MM.1S (cell line): ENCODE results near the gene UXT.

Source experiments
- DNase-seq: peaks from one replicate; pipeline ENCODE4 v3.0.0-alpha.2; 2015
- H2AFZ ChIP-seq: fragments of 300-600 bp; sonication (generic); 2 replicates; pipeline ENCODE4 v1.6.0; 2016; ENCODE audit warnings: antibody characterized with exemption, low read length
- H3F3A ChIP-seq: fragments of 300-600 bp; sonication (generic); 2 replicates; pipeline ENCODE4 v1.6.1; 2016; ENCODE audit warnings: mild to moderate bottlenecking, antibody characterized with exemption, low read length, moderate library complexity, mixed read lengths; ENCODE audit not compliant: insufficient read depth
- H3K27ac ChIP-seq: fragments of 300-600 bp; sonication (generic); 2 replicates; pipeline ENCODE4 v1.5.1; 2016; ENCODE audit warnings: mild to moderate bottlenecking, low read length
- H3K27me3 ChIP-seq: fragments of 300-600 bp; sonication (generic); replicated peaks from 2 replicates; pipeline ENCODE4 v1.6.0; 2016; ENCODE audit warnings: low read length; ENCODE audit not compliant: insufficient read depth
- H3K36me3 ChIP-seq: fragments of 300-600 bp; sonication (generic); replicated peaks from 2 replicates; pipeline ENCODE4 v1.6.1; 2016; ENCODE audit warnings: mild to moderate bottlenecking, low read length, mixed read lengths; ENCODE audit not compliant: insufficient read depth
- H3K4me1 ChIP-seq: fragments of 300-600 bp; sonication (generic); 2 replicates; pipeline ENCODE4 v1.6.1; 2016; ENCODE audit warnings: low read length, mixed read lengths
- H3K4me2 ChIP-seq: fragments of 300-600 bp; sonication (generic); 2 replicates; pipeline ENCODE4 v1.6.0; 2016; ENCODE audit warnings: low read depth, low read length
- H3K4me3 ChIP-seq: fragments of 300-600 bp; sonication (generic); 2 replicates; pipeline ENCODE4 v1.5.1; 2016; ENCODE audit warnings: low read length, mixed read lengths
- H3K79me2 ChIP-seq: fragments of 300-600 bp; sonication (generic); 2 replicates; pipeline ENCODE4 v1.6.1; 2016; ENCODE audit warnings: mixed run types, low read length, mixed read lengths
- H3K9ac ChIP-seq: fragments of 300-600 bp; sonication (generic); 2 replicates; pipeline ENCODE4 v1.6.1; 2016; ENCODE audit warnings: low read length, mixed read lengths
- H3K9me2 ChIP-seq: fragments of 300-600 bp; sonication (generic); replicated peaks from 2 replicates; pipeline ENCODE4 v1.6.1; 2016; ENCODE audit warnings: mild to moderate bottlenecking, low read length, mixed read lengths; ENCODE audit not compliant: insufficient read depth
- H3K9me3 ChIP-seq: fragments of 300-600 bp; sonication (generic); replicated peaks from 2 replicates; pipeline ENCODE4 v1.6.1; 2016; ENCODE audit warnings: mild to moderate bottlenecking, low read length, mixed read lengths; ENCODE audit not compliant: insufficient read depth
- H4K20me1 ChIP-seq: fragments of 300-600 bp; sonication (generic); 2 replicates; pipeline ENCODE4 v1.6.1; 2016; ENCODE audit warnings: mild to moderate bottlenecking, low read length, moderate library complexity, mixed read lengths; ENCODE audit not compliant: insufficient read depth
- EZH2 ChIP-seq: fragments of 300-600 bp; sonication (generic); optimal IDR thresholded peaks from 2 replicates; pipeline ENCODE3; 2017; ENCODE audit warnings: low read depth, mild to moderate bottlenecking, antibody characterized with exemption, low read length, mixed read lengths
- EZH2phosphoT487 ChIP-seq: fragments of 300-600 bp; sonication (generic); IDR thresholded peaks from 2 replicates; pipeline ENCODE4 v1.6.1; 2018; ENCODE audit warnings: antibody characterized with exemption, low read length
- TF ChIP-seq, protein P1 (sequence below): fragments of 300-600 bp; sonication (generic); IDR thresholded peaks from 2 replicates; pipeline ENCODE4 v1.5.1; 2016; ENCODE audit warnings: antibody characterized with exemption, low read length, mixed read lengths

The UXT gene

DNA sequence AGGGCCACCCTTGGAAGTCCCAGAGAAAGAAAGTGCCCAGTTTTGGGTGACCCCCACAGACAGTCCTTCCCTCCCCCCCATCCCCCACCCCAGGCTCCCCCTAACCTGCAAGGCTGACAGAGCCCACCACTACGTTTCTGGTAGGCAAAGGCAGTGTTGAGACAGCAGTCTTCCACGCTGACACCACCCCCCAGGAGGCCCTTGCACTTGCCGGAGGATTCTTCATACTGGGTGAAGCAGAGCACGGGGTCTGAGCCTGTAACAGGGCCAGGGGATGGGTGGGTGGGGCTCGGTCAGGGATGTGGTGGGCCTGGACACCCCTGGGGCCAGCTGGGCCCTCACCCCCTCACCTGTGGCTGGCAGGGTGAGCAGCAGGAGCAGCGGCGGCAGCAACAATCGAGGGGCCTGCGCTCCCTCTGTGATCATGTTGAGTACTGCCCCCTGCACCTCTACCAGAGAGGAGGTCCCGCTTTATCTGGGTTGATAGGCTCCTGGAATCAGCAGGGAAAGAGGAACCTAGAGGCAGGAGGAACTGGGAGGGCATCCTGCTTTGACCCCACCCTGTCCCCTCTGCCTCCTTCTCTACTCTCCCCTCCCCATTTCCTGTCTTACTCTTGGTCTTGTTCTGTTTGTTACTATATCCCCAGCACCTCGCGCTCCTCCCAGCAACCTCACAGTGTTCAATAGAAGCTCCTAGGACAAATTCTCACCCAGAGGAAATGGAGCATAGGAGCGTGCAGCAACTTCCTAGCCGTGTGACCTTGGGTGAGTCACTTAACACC, 29.4 kb downstream of the UXT start, which contains the start of gene CFP:
TSS of gene CFP (minus strand) at position 512 of the 782 bp plus-strand sequence. CDS start at position 426, 86 bp downstream.
- no peak for TF ChIP-seq EZH2
- TF ChIP-seq, protein P1, sequence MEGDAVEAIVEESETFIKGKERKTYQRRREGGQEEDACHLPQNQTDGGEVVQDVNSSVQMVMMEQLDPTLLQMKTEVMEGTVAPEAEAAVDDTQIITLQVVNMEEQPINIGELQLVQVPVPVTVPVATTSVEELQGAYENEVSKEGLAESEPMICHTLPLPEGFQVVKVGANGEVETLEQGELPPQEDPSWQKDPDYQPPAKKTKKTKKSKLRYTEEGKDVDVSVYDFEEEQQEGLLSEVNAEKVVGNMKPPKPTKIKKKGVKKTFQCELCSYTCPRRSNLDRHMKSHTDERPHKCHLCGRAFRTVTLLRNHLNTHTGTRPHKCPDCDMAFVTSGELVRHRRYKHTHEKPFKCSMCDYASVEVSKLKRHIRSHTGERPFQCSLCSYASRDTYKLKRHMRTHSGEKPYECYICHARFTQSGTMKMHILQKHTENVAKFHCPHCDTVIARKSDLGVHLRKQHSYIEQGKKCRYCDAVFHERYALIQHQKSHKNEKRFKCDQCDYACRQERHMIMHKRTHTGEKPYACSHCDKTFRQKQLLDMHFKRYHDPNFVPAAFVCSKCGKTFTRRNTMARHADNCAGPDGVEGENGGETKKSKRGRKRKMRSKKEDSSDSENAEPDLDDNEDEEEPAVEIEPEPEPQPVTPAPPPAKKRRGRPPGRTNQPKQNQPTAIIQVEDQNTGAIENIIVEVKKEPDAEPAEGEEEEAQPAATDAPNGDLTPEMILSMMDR: no peak
- Histone ChIP-seq H2AFZ (no peak within 1 kb of the TSS), H3K79me2 (no peaks in the 10 kb centered on the region), H3K9ac (no peak within 1 kb of the TSS), H3K9me2 (no peaks in the 10 kb centered on the region), H3K9me3 (no peaks in the 10 kb centered on the region), H3K27me3 (no peaks in the 10 kb centered on the region), H3K4me3 (no peak within 1 kb of the TSS), H3K4me1 (peaks cover 6% of the 10 kb centered on the region; the same call in 1 of the 2 replicates), H3K4me2 (no peak within 1 kb of the TSS), H3F3A (no peaks in the 10 kb centered on the region), H4K20me1 (no peaks in the 10 kb centered on the region), H3K36me3 (no peaks in the 10 kb centered on the region), H3K27ac (no peak within 1 kb of the TSS)
- no peak for DNase-seq

DNA sequence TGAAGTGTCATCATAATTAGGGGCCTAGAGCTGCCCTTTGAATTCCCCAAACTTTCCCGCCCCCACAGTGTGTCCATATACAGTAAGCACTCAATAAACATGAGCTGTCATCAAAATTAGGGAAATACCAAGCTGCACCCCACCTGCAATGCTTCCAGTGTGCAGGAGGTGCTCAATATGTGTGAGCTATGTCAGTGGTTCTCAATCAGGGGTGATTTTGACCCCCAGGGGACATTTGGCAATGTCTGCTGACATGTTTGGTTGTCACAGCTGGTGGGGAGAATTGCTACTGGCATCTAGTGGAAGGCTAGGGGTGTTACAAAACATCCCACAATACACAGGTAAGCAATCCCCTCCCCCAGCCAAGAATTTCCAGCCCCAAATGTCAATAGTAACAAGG, 30.0 kb downstream of the UXT start:
- no peak overlapping the region for H3K9ac ChIP-seq
- no peaks in the 10 kb centered on the region for H3F3A ChIP-seq
- H3K36me3 ChIP-seq: no peaks in the 10 kb centered on the region
- H3K4me3 ChIP-seq: no peak overlapping the region
- no peaks in the 10 kb centered on the region for H3K79me2 ChIP-seq
- H3K27ac ChIP-seq: no peak overlapping the region
- H3K27me3 ChIP-seq: no peaks in the 10 kb centered on the region
- no peak for DNase-seq
- TF ChIP-seq, protein P1: no peak
- TF ChIP-seq EZH2: no peak
- TF ChIP-seq EZH2phosphoT487: no peak
- no peak overlapping the region for H3K4me2 ChIP-seq
- H3K9me3 ChIP-seq: no peaks in the 10 kb centered on the region
- no peaks in the 10 kb centered on the region for H4K20me1 ChIP-seq
- peaks cover 6% of the 10 kb centered on the region; the same call in 1 of the 2 replicates for H3K4me1 ChIP-seq
- no peak overlapping the region for H2AFZ ChIP-seq
- no peaks in the 10 kb centered on the region for H3K9me2 ChIP-seq

DNA sequence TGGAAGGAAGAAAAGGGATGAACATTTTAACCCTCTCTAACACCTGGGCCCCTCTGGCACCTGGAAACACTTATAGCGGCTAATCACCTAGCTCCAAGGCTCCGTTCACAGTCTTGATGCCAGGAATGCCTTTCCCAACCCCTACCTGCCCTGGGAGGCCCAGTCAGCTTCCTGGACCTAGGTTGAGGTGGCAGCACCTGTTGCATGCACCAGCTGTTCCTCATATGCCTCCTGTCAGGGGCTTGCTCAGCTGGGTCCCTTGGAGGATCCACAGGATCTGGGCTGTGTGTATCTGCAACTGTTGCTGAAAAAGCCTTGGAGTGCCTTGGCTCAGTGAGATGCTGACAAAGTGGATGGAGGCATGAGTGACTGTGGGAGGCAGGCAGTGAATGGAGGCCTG, 33.6 kb downstream of the UXT start:
- no peaks in the 10 kb centered on the region for H3K79me2 ChIP-seq
- no peak overlapping the region for H3K9ac ChIP-seq
- no peak overlapping the region for H3K4me3 ChIP-seq
- no peak for DNase-seq
- no peaks in the 10 kb centered on the region for H3K36me3 ChIP-seq
- H3F3A ChIP-seq: no peaks in the 10 kb centered on the region
- no peak for TF ChIP-seq EZH2
- TF ChIP-seq, protein P1: no peak
- TF ChIP-seq EZH2phosphoT487: no peak
- H3K4me1 ChIP-seq: peaks cover 6% of the 10 kb centered on the region; the same call in 1 of the 2 replicates
- no peaks in the 10 kb centered on the region for H3K27me3 ChIP-seq
- no peak overlapping the region for H3K27ac ChIP-seq
- H3K9me2 ChIP-seq: no peaks in the 10 kb centered on the region
- no peaks in the 10 kb centered on the region for H3K9me3 ChIP-seq
- H4K20me1 ChIP-seq: no peaks in the 10 kb centered on the region
- no peak overlapping the region for H2AFZ ChIP-seq
- no peak overlapping the region for H3K4me2 ChIP-seq
